Endodermal cell (in vitro differentiated cells): ENCODE measurements around the gene AMFR. TPM values are rescaled to one million over a fixed set of nuclear protein-coding genes. Genes with fewer than 3 reads are reported as not detected.

Source experiments
- DNase-seq: peaks from one replicate; pipeline ENCODE4 v3.0.0-alpha.2; 2017
- H3K27ac ChIP-seq: 2 replicates; pipeline ENCODE4 v1.5.1; 2013; ENCODE audit warnings: mild to moderate bottlenecking, low read depth, low read length, moderate library complexity
- H3K27me3 ChIP-seq: 2 replicates; pipeline ENCODE4 v1.6.1; 2013; ENCODE audit warnings: mild to moderate bottlenecking, low read length, moderate library complexity; ENCODE audit not compliant: insufficient read depth, control insufficient read depth, poor library complexity, severe bottlenecking
- H3K36me3 ChIP-seq: 2 replicates; pipeline ENCODE4 v1.7.0; 2013; ENCODE audit warnings: mild to moderate bottlenecking, low read length, moderate library complexity; ENCODE audit not compliant: control insufficient read depth, insufficient read depth
- H3K4me1 ChIP-seq: one replicate; pipeline ENCODE4 v1.7.0; 2013; ENCODE audit warnings: low read length; ENCODE audit not compliant: control insufficient read depth, insufficient read depth
- H3K4me3 ChIP-seq: 2 replicates; pipeline ENCODE4 v1.5.1; 2013; ENCODE audit warnings: mild to moderate bottlenecking, low read length, moderate library complexity
- H3K9ac ChIP-seq: 2 replicates; pipeline ENCODE4 v1.6.1; 2013; ENCODE audit warnings: mild to moderate bottlenecking, low read length, moderate library complexity; ENCODE audit not compliant: poor library complexity, severe bottlenecking; ENCODE audit errors: extremely low read depth
- H3K9me3 ChIP-seq: 2 replicates; pipeline ENCODE4 v1.6.1; 2013; ENCODE audit warnings: mild to moderate bottlenecking, low read length, moderate library complexity; ENCODE audit not compliant: control insufficient read depth
- H3K27ac Mint-ChIP-seq: 2 replicates; pipeline ENCODE4 v1.8.0; 2020; ENCODE audit warnings: mixed read lengths
- H3K27me3 Mint-ChIP-seq: 2 replicates; pipeline ENCODE4 v1.8.0; 2021; ENCODE audit warnings: mild to moderate bottlenecking, mixed read lengths; ENCODE audit not compliant: insufficient read depth
- H3K36me3 Mint-ChIP-seq: 2 replicates; pipeline ENCODE4 v1.8.0; 2020; ENCODE audit warnings: low read depth, mixed read lengths
- H3K4me1 Mint-ChIP-seq: 2 replicates; pipeline ENCODE4 v1.8.0; 2020; ENCODE audit warnings: mixed read lengths
- H3K4me3 Mint-ChIP-seq: 2 replicates; pipeline ENCODE4 v1.8.0; 2020; ENCODE audit warnings: mild to moderate bottlenecking, moderate library complexity, mixed read lengths
- H3K9me3 Mint-ChIP-seq: 2 replicates; pipeline ENCODE4 v1.8.0; 2020; ENCODE audit warnings: mild to moderate bottlenecking, mixed read lengths
- CTCF ChIP-seq: fragments of 200-600 bp; sonication (generic); conservative IDR thresholded peaks from 2 replicates; pipeline ENCODE4 v1.5.0; 2021; ENCODE audit warnings: antibody characterized with exemption, mild to moderate bottlenecking
- WGBS, 2 experiments: methylation state at CpG; one replicate each; pipeline versions ENCODE4 v1.1.5 to v1.1.7; 2013; ENCODE audit warnings: missing lambda C conversion rate in 2 of 2, mixed read lengths in 1 of 2; ENCODE audit not compliant: insufficient coverage in 1 of 2, insufficient read length in 1 of 2; 5-methylcytosine and 5-hydroxymethylcytosine counted together
- total RNA-seq, 2 donors: library from RNA; stranded (reverse); fragmentation: NEBNext Ultra II Directional in 1 of 2; extraction: Animal tissue kit (Norgen Biotek cat#: 25700) in 1 of 2; gene quantifications; 2 replicates in 1 of 2; 3 replicates in 1 of 2; pipeline ENCODE4 v1.2.1, GENCODE V29; 2021

The AMFR gene
- total RNA-seq, 2 donors from 2014 or later: 77.0 to 81.6 TPM

- WGBS, 2 experiments: 98% methylated on average over 2 of the region's 2 CpGs; no CpG with 5 or more reads in 1 of the 2 experiments
- H3K27ac Mint-ChIP-seq: no peak overlapping the region
- no peak for DNase-seq
- no peaks in the 10 kb centered on the region for H3K27me3 Mint-ChIP-seq
- H3K9me3 ChIP-seq: no peaks in the 10 kb centered on the region
- H3K9ac ChIP-seq: no peak overlapping the region
- no peaks in the 10 kb centered on the region for H3K9me3 Mint-ChIP-seq
- H3K27ac ChIP-seq: no peak overlapping the region
- H3K4me3 Mint-ChIP-seq: no peak overlapping the region
- H3K36me3 ChIP-seq: peaks cover 45% of the 10 kb centered on the region
- no peaks in the 10 kb centered on the region for H3K4me1 ChIP-seq
- no peak for TF ChIP-seq CTCF
- no peak overlapping the region for H3K4me3 ChIP-seq
- H3K27me3 ChIP-seq: no peaks in the 10 kb centered on the region
- H3K36me3 Mint-ChIP-seq: peaks cover 52% of the 10 kb centered on the region
- H3K4me1 Mint-ChIP-seq: peaks cover 5% of the 10 kb centered on the region
Measured at GRCh38 chr16:56368545-56368944, 56.8 kb downstream of the AMFR start.

GRCh38 chr16:56367764-56368163 lies 57.6 kb downstream of the AMFR start:
- Histone ChIP-seq H3K36me3 (peaks cover 52% of the 10 kb centered on the region), H3K27me3 (no peaks in the 10 kb centered on the region), H3K4me1 (no peaks in the 10 kb centered on the region), H3K9ac (no peak overlapping the region), H3K9me3 (no peaks in the 10 kb centered on the region), H3K27ac (no peak overlapping the region), H3K4me3 (no peak overlapping the region)
- H3K9me3 Mint-ChIP-seq: no peaks in the 10 kb centered on the region
- no peak overlapping the region for H3K27ac Mint-ChIP-seq
- H3K36me3 Mint-ChIP-seq: peaks cover 57% of the 10 kb centered on the region
- H3K27me3 Mint-ChIP-seq: no peaks in the 10 kb centered on the region
- H3K4me1 Mint-ChIP-seq: no peaks in the 10 kb centered on the region
- no peak for TF ChIP-seq CTCF
- 93 to 98% methylated on average over 6 of the region's 6 CpGs for WGBS, 2 experiments
- H3K4me3 Mint-ChIP-seq: no peak overlapping the region
- no peak for DNase-seq

GRCh38 chr16:56366945-56367344 lies 58.4 kb downstream of the AMFR start:
- Mint-ChIP-seq H3K4me3 (no peak overlapping the region), H3K27ac (no peak overlapping the region), H3K27me3 (no peaks in the 10 kb centered on the region), H3K36me3 (peaks cover 64% of the 10 kb centered on the region), H3K4me1 (no peaks in the 10 kb centered on the region), H3K9me3 (no peaks in the 10 kb centered on the region)
- no peak overlapping the region for H3K4me3 ChIP-seq
- H3K9me3 ChIP-seq: no peaks in the 10 kb centered on the region
- no peaks in the 10 kb centered on the region for H3K4me1 ChIP-seq
- no peak overlapping the region for H3K27ac ChIP-seq
- peaks cover 59% of the 10 kb centered on the region for H3K36me3 ChIP-seq
- 88 to 92% methylated on average over 6 to 9 of the region's 9 CpGs for WGBS, 2 experiments
- no peaks in the 10 kb centered on the region for H3K27me3 ChIP-seq
- no peak for TF ChIP-seq CTCF
- H3K9ac ChIP-seq: no peak overlapping the region
- DNase-seq: no peak
